ENCODE measurements around the gene CAD.

DNA sequence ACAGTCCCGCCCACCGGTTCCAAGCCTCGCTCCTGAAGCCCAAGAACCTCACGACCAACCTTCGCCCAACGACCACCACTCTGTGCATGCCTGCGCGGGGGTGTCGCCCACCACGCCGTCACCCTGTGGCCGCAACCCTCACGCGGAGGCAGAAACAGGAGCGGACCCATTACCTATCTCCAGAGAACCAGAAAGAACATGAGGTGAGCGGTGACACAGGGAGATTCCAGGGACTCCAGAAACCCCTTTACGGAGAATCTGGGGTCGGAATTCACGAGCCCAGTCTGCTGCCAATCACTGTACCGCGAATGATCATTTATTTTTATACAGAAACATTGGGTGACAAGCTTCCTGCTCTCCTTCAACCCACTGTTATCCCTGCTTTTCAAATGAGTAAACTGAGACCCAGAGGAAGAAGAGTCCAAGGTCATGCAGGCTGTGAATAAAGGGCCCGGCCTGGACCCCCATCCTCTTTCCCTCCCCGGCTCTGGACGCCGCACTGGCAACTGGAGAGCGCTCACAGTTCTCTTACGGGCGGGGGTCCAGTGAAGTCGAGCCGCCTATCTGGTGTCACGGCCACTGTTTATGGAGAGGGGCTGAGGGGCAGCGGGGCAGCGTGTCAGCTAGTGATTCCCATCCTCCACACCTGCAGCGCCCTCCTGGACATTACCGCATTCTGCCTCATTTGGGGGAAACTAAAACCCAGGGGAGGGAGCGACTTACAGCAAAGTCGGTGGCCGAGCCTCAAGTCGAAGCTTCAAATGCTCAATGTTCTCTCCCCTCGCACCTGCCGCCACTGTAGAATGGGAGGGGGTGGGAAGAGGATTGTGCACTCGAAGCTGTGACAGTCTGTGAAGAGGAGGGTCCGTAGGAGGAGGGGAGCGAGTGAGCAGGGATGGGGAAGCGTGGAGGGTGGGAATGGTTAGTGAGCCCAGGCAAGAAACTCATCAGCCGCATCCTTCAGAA lies 46.4 kb downstream of the CAD start:
- no peak for TF ChIP-seq CTCF (IDR thresholded peaks at IDR 0.05; ENCODE audit: low read depth, low read length, poor library complexity, severe bottlenecking)
- peak; percentile 99 for TF ChIP-seq EZH2phosphoT487 (IDR thresholded peaks at IDR 0.05; ENCODE audit: borderline replicate concordance, low read length)
